ENCODE measurements around the gene PCDH9. TPM values are rescaled to one million over a fixed set of nuclear protein-coding genes. Genes with fewer than 3 reads are reported as not detected.

Gene PCDH9
- total and polyA plus RNA-seq, 10 donors = 0.24 to 8.1 (median 3.8) TPM

GRCh38 chr13:66375756-66376155, 854.4 kb downstream of the PCDH9 start:
- Histone ChIP-seq H3K4me3 (no peak overlapping the region), H3K4me1 (no peaks in the 10 kb centered on the region), H3K27me3 (replicated peaks in 1 of 7) (no peaks in the 10 kb centered on the region), H3K9me3 (no peaks in the 10 kb centered on the region), H3K27ac (no peak overlapping the region), H3K36me3 (no peaks in the 10 kb centered on the region)
- TF ChIP-seq POLR2A (IDR thresholded peaks at IDR 0.05) = no peak
- no peak for TF ChIP-seq POLR2AphosphoS5 (IDR thresholded peaks at IDR 0.05)
- TF ChIP-seq CTCF (IDR thresholded peaks at IDR 0.05 in 8 of 11, conservative IDR thresholded peaks at IDR 0.05 in 3 of 11) = no peak
- intact Hi-C loops (cut with DNase I; ENCODE audit: low total_unique reads) = no loop called here
- WGBS, 5 donors = 69 to 82% (median 74%) methylated on average over 2 of the region's 2 CpGs
- DNase-seq = no peak

- Histone ChIP-seq H3K27ac (no peak overlapping the region), H3K36me3 (no peaks in the 10 kb centered on the region), H3K27me3 (replicated peaks in 1 of 7) (no peaks in the 10 kb centered on the region), H3K4me3 (no peak overlapping the region), H3K9me3 (peaks cover 0 to 6% (median 0%) of the 10 kb centered on the region in 8 donors), H3K4me1 (no peaks in the 10 kb centered on the region)
- intact Hi-C loops (cut with DNase I; ENCODE audit: low total_unique reads) = no loop called here
- no peak for TF ChIP-seq POLR2A (IDR thresholded peaks at IDR 0.05)
- no peak for TF ChIP-seq CTCF (IDR thresholded peaks at IDR 0.05 in 8 of 11, conservative IDR thresholded peaks at IDR 0.05 in 3 of 11)
- no peak for TF ChIP-seq POLR2AphosphoS5 (IDR thresholded peaks at IDR 0.05)
- 43 to 50% (median 48%) methylated on average over 1 of the region's 1 CpG for WGBS, 5 donors
- DNase-seq = no peak
Observed at GRCh38 chr13:66369666-66370065, 860.5 kb downstream of the PCDH9 start.

DNA sequence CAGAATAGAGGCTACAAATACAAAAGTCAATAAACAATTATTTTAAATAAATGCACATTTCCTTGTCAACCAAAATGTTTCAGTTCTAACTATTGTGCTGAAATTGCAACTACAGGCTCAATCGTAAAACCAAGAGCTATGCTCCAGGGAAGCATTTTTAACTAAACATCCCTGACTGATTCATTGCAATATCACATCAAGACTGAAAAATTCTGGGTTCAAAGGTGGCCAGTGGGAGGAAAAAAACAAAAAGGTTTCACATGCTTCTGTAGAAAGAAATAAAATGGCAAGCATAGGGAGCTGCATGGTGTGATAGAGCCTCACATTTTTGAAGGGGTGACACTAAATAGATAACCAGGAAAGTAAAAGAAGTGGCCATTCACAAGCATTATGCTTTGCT, 862.8 kb downstream of the PCDH9 start:
- intact Hi-C loops (cut with DNase I; ENCODE audit: low total_unique reads) = no loop called here
- Histone ChIP-seq H3K4me1 (no peaks in the 10 kb centered on the region), H3K27ac (no peak overlapping the region), H3K36me3 (no peaks in the 10 kb centered on the region), H3K9me3 (peaks cover 0 to 6% (median 0%) of the 10 kb centered on the region in 8 donors), H3K27me3 (replicated peaks in 1 of 7) (no peaks in the 10 kb centered on the region), H3K4me3 (no peak overlapping the region)
- no peak for DNase-seq
- WGBS, 5 donors = 72 to 89% (median 77%) methylated on average over 1 of the region's 1 CpG
- no peak for TF ChIP-seq POLR2AphosphoS5 (IDR thresholded peaks at IDR 0.05)
- TF ChIP-seq CTCF (IDR thresholded peaks at IDR 0.05 in 8 of 11, conservative IDR thresholded peaks at IDR 0.05 in 3 of 11) = no peak
- no peak for TF ChIP-seq POLR2A (IDR thresholded peaks at IDR 0.05)

- H3K4me1 ChIP-seq = no peaks in the 10 kb centered on the region
- 87 to 100% (median 93%) methylated on average over 3 of the region's 3 CpGs for WGBS, 5 donors
- no peak overlapping the region for H3K4me3 ChIP-seq
- peaks cover 0 to 6% (median 0%) of the 10 kb centered on the region in 8 donors for H3K9me3 ChIP-seq
- TF ChIP-seq POLR2A (IDR thresholded peaks at IDR 0.05) (no peak), POLR2AphosphoS5 (IDR thresholded peaks at IDR 0.05) (no peak), CTCF (IDR thresholded peaks at IDR 0.05 in 8 of 11, conservative IDR thresholded peaks at IDR 0.05 in 3 of 11) (no peak)
- intact Hi-C loops (cut with DNase I; ENCODE audit: low total_unique reads) = no loop called here
- no peaks in the 10 kb centered on the region for H3K27me3 ChIP-seq (replicated peaks in 1 of 7)
- no peaks in the 10 kb centered on the region for H3K36me3 ChIP-seq
- DNase-seq = no peak
- no peak overlapping the region for H3K27ac ChIP-seq
Observed at GRCh38 chr13:66365101-66365500, 865.0 kb downstream of the PCDH9 start.
